CD8-positive, alpha-beta memory T cell (primary cell): Measurements from ENCODE around the gene HS2ST1. TPM values are rescaled to one million over a fixed set of nuclear protein-coding genes. Genes with fewer than 3 reads are reported as not detected.

Experiments
- CTCF ChIA-PET: fragments of 350-600 bp; sonication (Branson Sonifier 250); formaldehyde crosslinking; loops from one replicate; lab custom pipeline; 2021; ENCODE audit warnings: antibody characterized with exemption; lab: Charles Lee
- POLR2A ChIA-PET: fragments of 350-600 bp; sonication (Branson Sonifier 250); formaldehyde crosslinking; loops from one replicate; lab custom pipeline; 2021; ENCODE audit warnings: antibody characterized with exemption; lab: Charles Lee
- DNase-seq, 5 donors: peaks; one replicate each; pipeline versions ENCODE4 v3.0.0 to v3.0.0-alpha.2; 2020 to 2022; ENCODE audit warnings: mixed read lengths in 1 of 5
- H3K27ac ChIP-seq: one replicate; pipeline ENCODE4 v1.7.0; 2013; ENCODE audit warnings: low read depth, mild to moderate bottlenecking, low read length, moderate library complexity
- H3K27me3 ChIP-seq: 2 replicates; pipeline ENCODE4 v1.7.0; 2013; ENCODE audit warnings: low read length, mild to moderate bottlenecking; ENCODE audit not compliant: insufficient read depth, poor library complexity, severe bottlenecking
- H3K36me3 ChIP-seq: 2 replicates; pipeline ENCODE4 v1.7.0; 2013; ENCODE audit warnings: mild to moderate bottlenecking, low read length, moderate library complexity; ENCODE audit not compliant: insufficient read depth
- H3K4me1 ChIP-seq: 2 replicates; pipeline ENCODE4 v1.7.0; 2013; ENCODE audit warnings: mild to moderate bottlenecking, low read length, moderate library complexity; ENCODE audit not compliant: insufficient read depth
- H3K4me3 ChIP-seq: 2 replicates; pipeline ENCODE4 v1.7.0; 2013; ENCODE audit warnings: mild to moderate bottlenecking, low read length
- H3K9me3 ChIP-seq: 2 replicates; pipeline ENCODE4 v1.7.0; 2013; ENCODE audit warnings: mild to moderate bottlenecking, low read length
- H3K27ac Mint-ChIP-seq, 8 donors: one replicate each; pipeline ENCODE4 v1.8.0; 2020 to 2021; ENCODE audit warnings: mixed read lengths in 8 of 8, mild to moderate bottlenecking in 6 of 8, inconsistent platforms in 3 of 8, moderate library complexity in 3 of 8
- H3K27me3 Mint-ChIP-seq, 2 donors: one replicate each; pipeline ENCODE4 v1.8.0; 2020 to 2021; ENCODE audit warnings: mixed read lengths in 2 of 2, mild to moderate bottlenecking in 1 of 2, moderate library complexity in 1 of 2
- H3K36me3 Mint-ChIP-seq, 3 donors: one replicate each; pipeline ENCODE4 v1.8.0; 2020 to 2021; ENCODE audit warnings: mixed read lengths in 3 of 3, inconsistent platforms in 1 of 3, mild to moderate bottlenecking in 1 of 3
- H3K4me1 Mint-ChIP-seq, 3 donors: one replicate each; pipeline ENCODE4 v1.8.0; 2020 to 2021; ENCODE audit warnings: mixed read lengths in 3 of 3, inconsistent platforms in 1 of 3, mild to moderate bottlenecking in 1 of 3
- H3K4me3 Mint-ChIP-seq, 7 donors: one replicate each; pipeline ENCODE4 v1.8.0; 2020 to 2021; ENCODE audit warnings: mixed read lengths in 7 of 7, mild to moderate bottlenecking in 6 of 7, moderate library complexity in 4 of 7, inconsistent platforms in 2 of 7
- H3K9me3 Mint-ChIP-seq, 5 donors: one replicate each; pipeline ENCODE4 v1.8.0; 2020 to 2022; ENCODE audit warnings: mixed read lengths in 5 of 5, mild to moderate bottlenecking in 3 of 5, moderate library complexity in 2 of 5, inconsistent platforms in 1 of 5
- polyA plus RNA-seq: library from polyadenylated mRNA; unstranded; fragments of 300-500 nt; fragmentation: Illumina TruSeq; gene quantifications from one replicate; pipeline ENCODE4 v1.2.3, GENCODE V29; 2021
- total RNA-seq, 2 experiments: library from RNA; stranded (reverse); gene quantifications; one replicate each; pipeline ENCODE4 v1.2.3, GENCODE V29; 2021

The HS2ST1 gene
- total and polyA plus RNA-seq, 3 experiments from 2014 or later: 8.4 to 20.2 (median 18.8) TPM

- H3K4me3 Mint-ChIP-seq: no peak overlapping the region
- H3K36me3 ChIP-seq: no peaks in the 10 kb centered on the region
- no peak overlapping the region for H3K4me3 ChIP-seq
- no peak overlapping the region for H3K27ac ChIP-seq
- peaks cover 14% of the 10 kb centered on the region for H3K27me3 ChIP-seq
- no peaks in the 10 kb centered on the region for H3K36me3 Mint-ChIP-seq
- H3K9me3 Mint-ChIP-seq: peaks cover 0 to 4% (median 0%) of the 10 kb centered on the region in 5 donors
- H3K27me3 Mint-ChIP-seq: peaks cover 31 to 47% of the 10 kb centered on the region in 2 donors
- ChIA-PET CTCF (interaction anchor here (1.0 kb wide), 1 partner anchor 16 kb away, joined by 3 read pairs; no protein-coding TSS in a partner anchor), POLR2A (no interaction called here)
- DNase-seq: no peak
- peaks cover 6% of the 10 kb centered on the region for H3K4me1 ChIP-seq
- H3K4me1 Mint-ChIP-seq: peaks cover 3 to 8% (median 6%) of the 10 kb centered on the region in 3 donors
- no peaks in the 10 kb centered on the region for H3K9me3 ChIP-seq
- H3K27ac Mint-ChIP-seq: no peak overlapping the region
Observed at GRCh38 chr1:87146538-87146937, 232.1 kb downstream of the HS2ST1 start.

- peaks cover 31 to 52% of the 10 kb centered on the region in 2 donors for H3K27me3 Mint-ChIP-seq
- ChIA-PET POLR2A (no interaction called here), CTCF (no interaction called here)
- peaks cover 0 to 4% (median 0%) of the 10 kb centered on the region in 5 donors for H3K9me3 Mint-ChIP-seq
- Histone ChIP-seq H3K27ac (no peak overlapping the region), H3K27me3 (peaks cover 18% of the 10 kb centered on the region), H3K4me3 (no peak overlapping the region), H3K36me3 (no peaks in the 10 kb centered on the region), H3K9me3 (no peaks in the 10 kb centered on the region), H3K4me1 (peaks cover 6% of the 10 kb centered on the region)
- H3K4me1 Mint-ChIP-seq: peaks cover 7 to 13% (median 10%) of the 10 kb centered on the region in 3 donors
- H3K4me3 Mint-ChIP-seq: no peak overlapping the region
- H3K27ac Mint-ChIP-seq: no peak overlapping the region
- H3K36me3 Mint-ChIP-seq: no peaks in the 10 kb centered on the region
- DNase-seq: no peak
Observed at GRCh38 chr1:87146986-87147385, 232.6 kb downstream of the HS2ST1 start.

- H3K27ac ChIP-seq: no peak overlapping the region
- Mint-ChIP-seq H3K27me3 (peaks cover 34 to 57% of the 10 kb centered on the region in 2 donors), H3K4me1 (peaks cover 9 to 17% (median 14%) of the 10 kb centered on the region in 3 donors), H3K9me3 (peaks cover 0 to 4% (median 0%) of the 10 kb centered on the region in 5 donors), H3K36me3 (no peaks in the 10 kb centered on the region), H3K4me3 (no peak overlapping the region), H3K27ac (no peak overlapping the region)
- no peaks in the 10 kb centered on the region for H3K36me3 ChIP-seq
- no peak overlapping the region for H3K4me3 ChIP-seq
- DNase-seq: no peak
- ChIA-PET POLR2A (no interaction called here), CTCF (no interaction called here)
- no peaks in the 10 kb centered on the region for H3K9me3 ChIP-seq
- peaks cover 18% of the 10 kb centered on the region for H3K27me3 ChIP-seq
- peaks cover 6% of the 10 kb centered on the region for H3K4me1 ChIP-seq
Observed at GRCh38 chr1:87147851-87148250, 233.4 kb downstream of the HS2ST1 start.

- H3K4me1 ChIP-seq: peaks cover 6% of the 10 kb centered on the region
- no peaks in the 10 kb centered on the region for H3K36me3 ChIP-seq
- H3K9me3 Mint-ChIP-seq: peaks cover 0 to 4% (median 0%) of the 10 kb centered on the region in 5 donors
- ChIA-PET POLR2A (no interaction called here), CTCF (no interaction called here)
- H3K27me3 Mint-ChIP-seq: peaks cover 40 to 64% of the 10 kb centered on the region in 2 donors
- peak overlapping the region in 1 of 8 donors; percentile 38 for H3K27ac Mint-ChIP-seq
- H3K4me3 ChIP-seq: no peak overlapping the region
- no peak overlapping the region for H3K27ac ChIP-seq
- H3K4me1 Mint-ChIP-seq: peaks cover 9 to 17% (median 14%) of the 10 kb centered on the region in 3 donors
- H3K9me3 ChIP-seq: no peaks in the 10 kb centered on the region
- no peaks in the 10 kb centered on the region for H3K36me3 Mint-ChIP-seq
- no peak overlapping the region for H3K4me3 Mint-ChIP-seq
- DNase-seq: no peak
- H3K27me3 ChIP-seq: peaks cover 18% of the 10 kb centered on the region
Observed at GRCh38 chr1:87148661-87149060, 234.2 kb downstream of the HS2ST1 start.

GRCh38 chr1:87149241-87150041, 235.0 kb downstream of the HS2ST1 start:
- no peak overlapping the region for H3K27ac Mint-ChIP-seq
- POLR2A ChIA-PET: no interaction called here
- H3K36me3 Mint-ChIP-seq: no peaks in the 10 kb centered on the region
- no peak overlapping the region for H3K4me3 Mint-ChIP-seq
- CTCF ChIA-PET: no interaction called here
- Histone ChIP-seq H3K27me3 (peaks cover 18% of the 10 kb centered on the region), H3K4me1 (peaks cover 6% of the 10 kb centered on the region), H3K36me3 (no peaks in the 10 kb centered on the region), H3K4me3 (no peak overlapping the region), H3K9me3 (no peaks in the 10 kb centered on the region), H3K27ac (no peak overlapping the region)
- DNase-seq: no peak
- peaks cover 0 to 4% (median 0%) of the 10 kb centered on the region in 5 donors for H3K9me3 Mint-ChIP-seq
- H3K4me1 Mint-ChIP-seq: peaks cover 9 to 17% (median 14%) of the 10 kb centered on the region in 3 donors
- H3K27me3 Mint-ChIP-seq: peaks cover 38 to 71% of the 10 kb centered on the region in 2 donors

- no peaks in the 10 kb centered on the region for H3K36me3 Mint-ChIP-seq
- peaks cover 9 to 17% (median 14%) of the 10 kb centered on the region in 3 donors for H3K4me1 Mint-ChIP-seq
- H3K27me3 ChIP-seq: peaks cover 18% of the 10 kb centered on the region
- CTCF ChIA-PET: no interaction called here
- H3K9me3 Mint-ChIP-seq: no peaks in the 10 kb centered on the region
- H3K4me3 ChIP-seq: no peak overlapping the region
- peaks cover 6% of the 10 kb centered on the region for H3K4me1 ChIP-seq
- POLR2A ChIA-PET: no interaction called here
- DNase-seq: no peak
- H3K27me3 Mint-ChIP-seq: peaks cover 32 to 70% of the 10 kb centered on the region in 2 donors
- no peaks in the 10 kb centered on the region for H3K36me3 ChIP-seq
- H3K9me3 ChIP-seq: no peaks in the 10 kb centered on the region
- H3K27ac Mint-ChIP-seq: no peak overlapping the region
- no peak overlapping the region for H3K4me3 Mint-ChIP-seq
- H3K27ac ChIP-seq: no peak overlapping the region
Observed at GRCh38 chr1:87150143-87150542, 235.7 kb downstream of the HS2ST1 start.

- peak overlapping the region; percentile 54 for H3K4me3 ChIP-seq
- H3K36me3 ChIP-seq: no peaks in the 10 kb centered on the region
- ChIA-PET CTCF (no interaction called here), POLR2A (no interaction called here)
- peak overlapping the region in 6 of 7 donors; percentile 77 to 91 (median 80) for H3K4me3 Mint-ChIP-seq
- H3K4me1 ChIP-seq: peaks cover 6% of the 10 kb centered on the region
- no peak overlapping the region for H3K27ac ChIP-seq
- H3K27ac Mint-ChIP-seq: peak overlapping the region in 1 of 8 donors; percentile 5
- peaks cover 32 to 70% of the 10 kb centered on the region in 2 donors for H3K27me3 Mint-ChIP-seq
- DNase-seq: peak in 1 of 5 donors; percentile 12
- H3K27me3 ChIP-seq: peaks cover 18% of the 10 kb centered on the region
- no peaks in the 10 kb centered on the region for H3K9me3 Mint-ChIP-seq
- peaks cover 9 to 17% (median 14%) of the 10 kb centered on the region in 3 donors for H3K4me1 Mint-ChIP-seq
- H3K9me3 ChIP-seq: no peaks in the 10 kb centered on the region
- H3K36me3 Mint-ChIP-seq: no peaks in the 10 kb centered on the region
Observed at GRCh38 chr1:87151500-87152421, 237.3 kb downstream of the HS2ST1 start.
